Left forelimb (tissue), 1 donor: ENCODE measurements around the gene HHIPL1.

ENCODE experiments used
- DNase-seq: peaks from one replicate; pipeline ENCODE4 v3.0.0-alpha.2; 2018; ENCODE audit warnings: low spot score

HHIPL1 gene

GRCh38 chr14:99644723-99645544, at the start of gene HHIPL1:
Gene HHIPL1, plus strand, starts transcription at chr14:99645129. Its CDS starts 79 bp downstream, at chr14:99645208.
- no peak for DNase-seq

GRCh38 chr14:99595524-99595923, 49.4 kb upstream of the HHIPL1 start:
- DNase-seq: no peak

- DNase-seq: no peak
These were observed 48.8 kb upstream of the HHIPL1 start for GRCh38 chr14:99596071-99596627.

- no peak for DNase-seq
These were observed 48.2 kb upstream of the HHIPL1 start for GRCh38 chr14:99596772-99597171.

- no peak for DNase-seq
These were observed 46.9 kb upstream of the HHIPL1 start for GRCh38 chr14:99597911-99598600.

- no peak for DNase-seq
These were observed 46.2 kb upstream of the HHIPL1 start for GRCh38 chr14:99598774-99599173.

- DNase-seq: no peak
These were observed 45.5 kb upstream of the HHIPL1 start for GRCh38 chr14:99599393-99599792.

GRCh38 chr14:99600232-99600888, 44.6 kb upstream of the HHIPL1 start:
- no peak for DNase-seq

- DNase-seq: no peak
These were observed 43.5 kb upstream of the HHIPL1 start for GRCh38 chr14:99601361-99601831.

- no peak for DNase-seq
These were observed 42.7 kb upstream of the HHIPL1 start for GRCh38 chr14:99602054-99602787.

GRCh38 chr14:99602788-99603415, 42.0 kb upstream of the HHIPL1 start:
- DNase-seq: no peak

GRCh38 chr14:99603471-99604277, 41.3 kb upstream of the HHIPL1 start, which contains the start of gene CCDC85C:
Gene CCDC85C, minus strand, starts transcription at chr14:99604207. Its CDS starts 248 bp downstream, at chr14:99603959.
- no peak for DNase-seq

GRCh38 chr14:99604278-99604765, 40.6 kb upstream of the HHIPL1 start:
- DNase-seq: peak; percentile 97

- DNase-seq: no peak
These were observed 40.1 kb upstream of the HHIPL1 start for GRCh38 chr14:99604766-99605298.

GRCh38 chr14:99605299-99605961, 39.5 kb upstream of the HHIPL1 start:
- DNase-seq: peak; percentile 74

- DNase-seq: no peak
These were observed 38.6 kb upstream of the HHIPL1 start for GRCh38 chr14:99606359-99606758.

- DNase-seq: no peak
These were observed 36.3 kb upstream of the HHIPL1 start for GRCh38 chr14:99608591-99608990.

- DNase-seq: no peak
These were observed 35.4 kb upstream of the HHIPL1 start for GRCh38 chr14:99609245-99610170.
